Measurements from ENCODE around the gene IRS2. TPM values are rescaled to one million over a fixed set of nuclear protein-coding genes. Genes with fewer than 3 reads are reported as not detected.

Gene IRS2
- total RNA-seq, 1 donor from 2014 or later, result 20.1 TPM

DNA sequence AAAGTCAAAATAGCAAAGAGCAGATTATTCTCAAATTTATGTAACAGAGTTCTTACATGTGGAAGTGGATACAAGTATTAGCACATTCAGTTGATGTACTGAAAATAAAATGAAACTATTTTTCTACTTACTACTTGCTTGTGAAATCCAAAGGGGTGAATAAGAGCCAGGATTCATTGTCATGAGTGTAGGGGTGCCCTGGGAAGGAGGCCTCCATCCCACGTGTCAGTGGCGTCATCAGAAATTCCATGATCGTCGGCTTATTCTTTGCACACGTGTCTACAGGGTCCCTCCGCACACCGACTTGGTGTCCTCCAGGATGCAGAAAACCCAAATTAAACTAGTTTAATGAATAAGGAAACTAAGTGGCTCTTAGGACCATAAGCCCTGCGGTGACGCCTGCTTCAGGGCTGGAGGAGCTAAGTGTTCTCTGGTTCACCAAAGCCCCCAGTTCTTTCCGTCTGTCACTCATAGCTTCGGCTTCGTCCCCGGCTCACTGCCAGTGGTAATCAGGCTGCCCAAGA, 55.5 kb downstream of the IRS2 start:
- Mint-ChIP-seq H3K36me3 (ENCODE audit: low read depth, unreplicated experiment) (no peaks in the 10 kb centered on the region), H3K27me3 (ENCODE audit: low read depth, unreplicated experiment) (no peaks in the 10 kb centered on the region), H3K9me3 (ENCODE audit: unreplicated experiment) (peaks cover 16% of the 10 kb centered on the region), H3K4me3 (ENCODE audit: unreplicated experiment) (no peak overlapping the region), H3K27ac (ENCODE audit: unreplicated experiment) (no peak overlapping the region), H3K4me1 (ENCODE audit: low read depth, unreplicated experiment) (peaks cover 10% of the 10 kb centered on the region)
- TF ChIP-seq, protein P1, sequence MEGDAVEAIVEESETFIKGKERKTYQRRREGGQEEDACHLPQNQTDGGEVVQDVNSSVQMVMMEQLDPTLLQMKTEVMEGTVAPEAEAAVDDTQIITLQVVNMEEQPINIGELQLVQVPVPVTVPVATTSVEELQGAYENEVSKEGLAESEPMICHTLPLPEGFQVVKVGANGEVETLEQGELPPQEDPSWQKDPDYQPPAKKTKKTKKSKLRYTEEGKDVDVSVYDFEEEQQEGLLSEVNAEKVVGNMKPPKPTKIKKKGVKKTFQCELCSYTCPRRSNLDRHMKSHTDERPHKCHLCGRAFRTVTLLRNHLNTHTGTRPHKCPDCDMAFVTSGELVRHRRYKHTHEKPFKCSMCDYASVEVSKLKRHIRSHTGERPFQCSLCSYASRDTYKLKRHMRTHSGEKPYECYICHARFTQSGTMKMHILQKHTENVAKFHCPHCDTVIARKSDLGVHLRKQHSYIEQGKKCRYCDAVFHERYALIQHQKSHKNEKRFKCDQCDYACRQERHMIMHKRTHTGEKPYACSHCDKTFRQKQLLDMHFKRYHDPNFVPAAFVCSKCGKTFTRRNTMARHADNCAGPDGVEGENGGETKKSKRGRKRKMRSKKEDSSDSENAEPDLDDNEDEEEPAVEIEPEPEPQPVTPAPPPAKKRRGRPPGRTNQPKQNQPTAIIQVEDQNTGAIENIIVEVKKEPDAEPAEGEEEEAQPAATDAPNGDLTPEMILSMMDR (IDR thresholded peaks at IDR 0.05; ENCODE audit: insufficient read depth, low read depth, low read length), result no peak
- no peak for TF ChIP-seq EZH2 (IDR thresholded peaks at IDR 0.05; ENCODE audit: insufficient read depth, low read length)
- no peaks in the 10 kb centered on the region for H3K79me2 ChIP-seq (ENCODE audit: insufficient read depth, low read length)
- no peak overlapping the region for H3K4me3 ChIP-seq (ENCODE audit: insufficient read depth, low read depth, low read length)
- H3K27ac ChIP-seq (ENCODE audit: low read depth, low read length), result no peak overlapping the region
- H4K20me1 ChIP-seq (ENCODE audit: insufficient read depth, low read length), result no peaks in the 10 kb centered on the region
- DNase-seq (ENCODE audit: low read depth) (no peak), FAIRE-seq (no peak)
- H3K4me1 ChIP-seq (ENCODE audit: insufficient read depth, low read length), result peaks cover 9% of the 10 kb centered on the region
- no peaks in the 10 kb centered on the region for H3K27me3 ChIP-seq (ENCODE audit: insufficient read depth, low read length)
- no peak overlapping the region for H2AFZ ChIP-seq (ENCODE audit: low read depth, low read length)
- H3K4me2 ChIP-seq (ENCODE audit: low read length), result no peak overlapping the region
- H3K9ac ChIP-seq (ENCODE audit: low read length), result no peak overlapping the region
- H3K36me3 ChIP-seq (ENCODE audit: insufficient read depth, low read length), result no peaks in the 10 kb centered on the region
- peaks cover 4% of the 10 kb centered on the region for H3K9me3 ChIP-seq (ENCODE audit: insufficient read depth, low read depth, low read length)

DNA sequence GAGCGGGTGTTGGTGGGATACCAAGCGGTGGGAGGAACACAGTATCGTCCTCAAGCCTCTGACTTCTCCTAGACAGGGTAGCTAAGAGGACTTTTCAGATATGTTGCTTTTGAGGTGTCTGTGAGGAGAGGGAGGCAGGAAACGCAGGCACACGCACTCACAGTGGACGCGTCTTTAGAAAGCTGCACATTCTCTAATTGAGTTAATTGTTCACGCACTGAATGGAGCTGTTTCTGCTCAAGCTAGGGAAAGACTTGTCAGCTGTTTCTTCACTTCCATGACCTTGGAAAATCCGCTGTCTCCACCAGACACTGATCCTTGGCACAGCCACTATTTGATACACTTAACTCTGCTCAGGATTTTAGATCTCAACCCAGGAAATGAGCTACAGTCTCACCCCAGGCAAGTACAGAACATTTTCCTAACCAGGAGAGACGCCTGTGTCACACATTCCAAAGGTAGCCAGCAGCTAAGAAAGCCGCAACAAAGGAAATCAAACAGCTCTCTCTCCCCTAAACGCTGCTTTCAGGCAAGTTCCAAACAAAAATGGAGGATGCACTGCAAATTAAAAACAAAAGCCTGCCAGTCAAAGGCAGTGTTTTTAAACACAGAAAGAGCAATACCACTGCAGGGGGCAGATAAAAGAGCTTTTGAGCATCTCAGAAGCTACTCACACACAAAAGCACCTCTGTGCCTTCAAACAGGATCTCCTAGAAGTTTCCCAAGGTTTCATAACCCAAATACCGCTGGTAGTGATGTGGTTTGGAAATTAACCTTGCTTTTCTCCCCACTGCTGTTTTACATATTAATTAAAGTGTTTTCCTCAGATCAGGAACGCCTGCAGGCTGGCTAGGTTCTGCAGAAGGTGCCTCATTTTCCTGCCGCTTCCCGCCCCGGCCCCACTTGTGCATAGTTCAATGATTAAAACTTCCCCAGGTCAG, 57.3 kb downstream of the IRS2 start:
- Histone ChIP-seq H3K4me1 (ENCODE audit: insufficient read depth, low read length) (peaks cover 9% of the 10 kb centered on the region), H3K27me3 (ENCODE audit: insufficient read depth, low read length) (no peaks in the 10 kb centered on the region), H3K4me2 (ENCODE audit: low read length) (peak overlapping the region; percentile 78), H3K36me3 (ENCODE audit: insufficient read depth, low read length) (no peaks in the 10 kb centered on the region), H2AFZ (ENCODE audit: low read depth, low read length) (peak overlapping the region; percentile 62), H3K79me2 (ENCODE audit: insufficient read depth, low read length) (no peaks in the 10 kb centered on the region), H3K27ac (ENCODE audit: low read depth, low read length) (no peak overlapping the region), H3K9ac (ENCODE audit: low read length) (peak overlapping the region; percentile 35), H4K20me1 (ENCODE audit: insufficient read depth, low read length) (no peaks in the 10 kb centered on the region), H3K4me3 (ENCODE audit: insufficient read depth, low read depth, low read length) (peak overlapping the region; percentile 36), H3K9me3 (ENCODE audit: insufficient read depth, low read depth, low read length) (peaks cover 4% of the 10 kb centered on the region)
- DNase-seq (ENCODE audit: low read depth) (peak; percentile 38), FAIRE-seq (no peak)
- Mint-ChIP-seq H3K4me3 (ENCODE audit: unreplicated experiment) (peak overlapping the region; percentile 6), H3K4me1 (ENCODE audit: low read depth, unreplicated experiment) (peaks cover 10% of the 10 kb centered on the region), H3K27ac (ENCODE audit: unreplicated experiment) (no peak overlapping the region), H3K36me3 (ENCODE audit: low read depth, unreplicated experiment) (no peaks in the 10 kb centered on the region), H3K27me3 (ENCODE audit: low read depth, unreplicated experiment) (no peaks in the 10 kb centered on the region), H3K9me3 (ENCODE audit: unreplicated experiment) (peaks cover 28% of the 10 kb centered on the region)
- TF ChIP-seq, protein P1 (IDR thresholded peaks at IDR 0.05; ENCODE audit: insufficient read depth, low read depth, low read length), result no peak
- TF ChIP-seq EZH2 (IDR thresholded peaks at IDR 0.05; ENCODE audit: insufficient read depth, low read length), result peak; percentile 16

All from astrocyte (in vitro differentiated cells and primary cell).